Effector CD8-positive, alpha-beta T cell (primary cell): ENCODE results near the gene CLINT1.
A peak's percentile ranks its signal among the peaks of the same experiment; 100 is the strongest.
"Not testable (repeated sequence)": the region's sequence is repeated elsewhere in the genome, so short reads cannot be mapped to it uniquely, and the experiment has no call there.

Experiments used
- DNase-seq: peaks from one replicate; lab custom pipeline; 2025; lab: John Stamatoyannopoulos, UW

CLINT1 gene

DNA sequence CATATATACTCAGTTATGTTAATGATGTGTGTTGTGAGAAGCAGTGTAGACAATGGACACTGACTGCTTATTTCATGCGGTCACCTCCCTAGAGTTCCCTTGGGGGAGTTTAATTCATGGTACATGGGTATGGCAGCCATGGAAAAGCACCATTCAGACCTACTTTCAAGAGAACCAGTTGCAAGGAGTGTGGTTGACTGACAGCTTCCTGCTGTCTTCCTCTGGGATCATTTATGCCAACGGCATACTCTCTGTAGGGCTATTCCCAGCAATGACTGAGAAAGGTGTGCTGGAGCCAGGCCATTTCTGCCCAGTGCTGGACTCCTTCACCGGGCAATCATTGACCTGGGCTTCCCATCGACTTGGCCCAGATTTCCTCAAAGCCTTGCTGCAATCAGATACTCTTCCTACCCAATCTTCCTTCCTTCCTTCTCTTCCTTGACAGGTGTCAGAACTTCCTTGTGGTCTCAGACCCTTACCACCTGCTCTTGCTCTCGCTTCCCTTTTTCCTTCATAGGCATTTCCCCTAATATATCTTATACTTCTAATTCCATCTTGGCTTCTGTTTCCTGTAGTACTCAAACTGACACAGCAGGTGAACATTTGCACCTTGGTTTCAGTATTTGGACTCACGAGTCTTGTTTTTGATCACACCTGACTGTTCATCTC, 3.4 kb upstream of the CLINT1 start:
- no peak for DNase-seq

DNA sequence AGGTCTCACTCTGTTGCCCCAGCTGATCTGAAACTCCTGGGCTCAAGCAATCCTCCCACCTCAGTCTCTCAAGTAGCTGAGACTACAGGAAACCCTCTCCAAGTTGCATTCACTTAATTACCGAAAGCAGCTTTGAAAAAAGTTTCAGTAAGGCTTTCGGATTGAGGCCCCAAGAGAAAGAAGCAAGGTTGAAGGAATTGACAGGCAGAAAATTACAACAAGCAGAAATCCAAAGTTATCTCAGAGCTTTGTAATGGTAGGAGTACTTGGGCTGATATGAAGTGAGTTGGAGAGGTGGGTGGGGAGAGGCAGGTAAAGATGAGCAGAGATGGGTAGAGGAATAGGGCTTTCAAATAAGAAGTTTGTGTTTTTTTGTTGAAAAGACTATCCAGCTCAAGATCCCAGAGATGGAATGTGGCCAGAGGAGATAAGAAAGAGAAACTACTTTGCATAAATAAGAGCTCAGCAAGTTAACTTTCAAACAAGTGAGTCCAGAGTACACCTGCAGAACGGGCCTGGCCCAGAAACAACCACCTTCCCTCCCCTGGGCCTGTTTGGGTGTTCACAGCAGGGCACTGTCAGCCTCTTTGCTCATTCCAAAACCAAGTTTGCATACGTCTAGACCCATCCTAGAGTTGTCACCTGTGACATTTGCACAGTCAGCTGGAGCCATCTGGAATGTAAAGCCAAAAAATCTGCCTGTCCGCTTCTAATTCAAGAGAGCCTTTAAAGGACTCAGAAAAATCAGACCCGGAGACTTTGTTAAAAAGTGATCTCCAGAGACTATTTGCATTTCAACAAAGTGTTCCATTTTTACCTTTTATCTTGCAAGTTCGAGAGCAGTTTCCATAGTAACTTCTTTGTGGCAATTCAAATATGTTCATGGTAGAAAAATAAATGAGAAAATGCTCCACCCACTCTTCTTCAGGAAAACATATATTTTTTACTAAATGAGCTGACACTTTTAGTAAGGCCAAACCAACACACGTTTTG, 2.2 kb upstream of the CLINT1 start:
- no peak for DNase-seq

DNA sequence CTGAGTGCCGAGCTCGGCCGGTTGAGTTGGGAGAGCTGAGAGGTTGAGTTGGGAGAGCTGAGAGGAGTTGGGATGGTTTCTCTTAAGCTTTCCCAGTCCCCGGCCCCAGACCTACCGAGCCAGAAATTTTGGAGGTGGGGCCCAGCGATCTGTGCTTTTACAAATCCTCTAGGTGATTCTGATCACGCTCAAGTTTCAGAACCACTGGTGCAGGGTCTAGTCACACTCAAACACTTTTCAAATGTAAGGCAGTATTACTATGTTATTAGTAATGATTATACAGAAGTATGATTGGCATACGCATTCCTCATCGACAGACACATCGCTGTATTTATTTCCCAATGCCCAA, 256 bp upstream of the CLINT1 start:
- DNase-seq: no peak

DNA sequence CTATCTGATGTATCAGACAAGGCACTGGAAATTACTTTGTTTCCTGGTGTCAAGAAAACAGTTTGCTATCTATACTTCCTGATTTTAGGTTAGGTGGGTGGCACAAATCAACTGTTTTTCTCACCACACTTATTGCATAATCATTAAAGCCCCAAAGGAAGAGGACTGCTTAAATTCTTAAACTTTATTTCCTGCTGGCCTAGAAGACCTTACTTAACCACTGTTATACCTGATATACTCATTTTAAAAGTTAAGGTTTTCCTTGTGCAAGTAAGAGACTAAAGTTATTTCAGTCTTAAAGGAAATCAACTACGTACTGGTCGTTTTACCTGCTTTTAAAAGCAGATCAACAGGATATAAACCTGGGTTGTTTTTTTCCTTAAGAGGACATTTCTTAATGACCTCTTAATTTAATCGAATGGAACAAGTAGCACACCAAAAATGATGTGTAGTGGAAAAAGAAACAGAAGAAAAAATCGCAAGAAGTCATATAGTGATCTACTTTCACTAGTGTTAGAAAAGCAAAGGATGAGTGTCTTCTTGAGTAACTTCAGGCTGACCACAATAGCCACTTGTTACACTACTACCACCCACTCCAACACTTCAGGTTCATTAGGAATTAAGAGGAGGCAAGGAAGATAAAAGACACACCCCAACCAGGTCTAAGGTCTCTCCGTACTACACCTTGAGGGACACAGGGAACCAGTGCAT, 974 bp downstream of the CLINT1 start:
- DNase-seq: no peak

DNA sequence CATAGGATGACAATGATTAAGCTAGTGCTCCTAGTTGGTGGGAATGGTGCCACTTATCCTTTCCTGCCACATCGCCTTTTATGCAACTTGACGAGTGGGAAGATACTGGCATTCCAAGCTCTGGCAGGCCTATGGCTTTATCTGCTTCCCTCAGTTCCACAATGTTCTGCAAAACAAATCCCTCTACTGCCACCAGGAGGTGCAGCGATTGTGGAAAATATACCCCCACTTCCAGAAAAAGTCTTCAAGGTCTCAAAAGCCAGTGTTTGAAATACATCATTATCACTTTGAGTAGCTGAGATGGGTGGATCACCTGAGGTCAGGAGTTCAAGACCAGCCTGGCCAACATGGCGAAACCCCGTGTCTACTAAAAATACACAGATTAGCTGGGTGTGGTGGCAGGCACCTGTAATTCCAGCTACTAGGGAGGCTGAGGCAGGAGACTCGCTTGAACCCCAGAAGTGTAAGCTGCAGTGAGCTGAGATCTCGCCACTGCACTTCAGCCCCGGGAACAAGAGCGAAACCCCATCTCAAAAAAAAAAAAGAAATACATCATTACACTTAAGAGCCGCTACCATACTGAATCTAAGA, 3.4 kb downstream of the CLINT1 start:
- DNase-seq: peak; percentile 1

DNA sequence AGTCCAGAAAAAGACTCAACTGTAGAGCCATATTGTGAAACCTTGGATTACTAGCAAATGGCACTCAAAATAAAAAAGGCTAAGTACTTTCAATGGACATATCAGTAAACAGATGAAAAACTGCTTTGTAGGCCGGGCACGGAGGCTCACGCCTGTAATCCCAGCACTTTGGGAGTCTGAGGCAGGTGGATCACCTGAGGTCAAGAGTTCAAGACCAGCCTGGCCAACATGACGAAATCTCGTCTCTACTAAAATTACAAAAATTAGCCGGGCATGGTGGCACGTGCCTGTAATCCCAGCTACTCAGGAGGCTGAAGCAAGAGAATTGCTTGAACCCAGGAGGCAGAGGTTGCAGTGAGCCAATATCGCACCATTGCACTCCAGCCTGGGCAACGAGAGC, 5.6 kb downstream of the CLINT1 start:
- DNase-seq: not testable (repeated sequence)

DNA sequence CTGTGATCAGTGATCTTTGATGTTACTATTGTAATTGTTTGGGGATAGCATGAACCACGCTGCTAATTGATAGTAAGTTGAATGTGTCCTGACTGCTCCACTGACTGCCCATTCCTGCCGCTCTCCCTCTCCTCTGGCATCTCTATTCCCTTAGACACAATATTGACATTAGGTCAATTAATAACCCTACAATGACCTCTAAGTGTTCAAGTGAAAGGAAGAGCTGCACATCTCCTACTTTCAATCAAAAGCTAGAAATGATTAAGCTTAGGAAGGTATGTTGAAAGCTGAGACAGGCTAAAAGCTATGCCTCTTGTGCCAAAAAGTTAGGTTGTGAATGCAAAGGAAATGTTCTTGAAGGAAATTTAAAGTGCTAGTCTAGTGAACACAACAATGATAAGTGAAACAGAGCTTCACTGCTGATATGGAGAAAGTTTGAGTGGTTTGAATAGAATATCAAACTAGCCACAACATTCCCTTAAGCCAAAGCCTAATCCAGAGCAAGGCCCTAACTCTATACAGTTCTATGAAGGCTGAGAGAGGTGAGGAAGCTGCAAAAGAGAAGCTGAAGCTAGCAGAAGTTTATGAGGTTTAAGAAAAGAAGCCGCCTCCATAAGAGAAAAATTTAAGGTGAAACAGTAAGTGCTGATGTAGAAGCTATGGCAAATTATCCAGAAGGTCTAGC, 12.9 kb downstream of the CLINT1 start:
- DNase-seq: no peak

DNA sequence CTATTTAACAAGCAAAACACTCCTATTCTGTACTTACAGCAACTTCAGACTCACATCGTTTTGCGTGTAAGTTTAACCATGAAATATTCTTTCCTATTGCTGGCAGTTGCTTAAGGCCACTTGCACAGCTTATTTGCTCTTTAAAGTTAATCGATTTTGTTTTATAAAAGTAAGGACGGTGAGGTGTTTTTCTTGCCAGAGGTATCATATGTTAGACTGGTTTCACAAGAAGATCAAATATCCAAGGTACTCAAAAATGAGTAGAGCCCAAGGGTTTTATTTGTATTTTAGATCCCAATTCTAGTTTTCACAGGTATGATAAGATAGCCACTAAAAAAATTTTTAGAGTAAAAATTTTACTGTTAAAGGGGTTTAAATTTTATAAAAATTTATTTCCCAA, 16.2 kb downstream of the CLINT1 start:
- no peak for DNase-seq

DNA sequence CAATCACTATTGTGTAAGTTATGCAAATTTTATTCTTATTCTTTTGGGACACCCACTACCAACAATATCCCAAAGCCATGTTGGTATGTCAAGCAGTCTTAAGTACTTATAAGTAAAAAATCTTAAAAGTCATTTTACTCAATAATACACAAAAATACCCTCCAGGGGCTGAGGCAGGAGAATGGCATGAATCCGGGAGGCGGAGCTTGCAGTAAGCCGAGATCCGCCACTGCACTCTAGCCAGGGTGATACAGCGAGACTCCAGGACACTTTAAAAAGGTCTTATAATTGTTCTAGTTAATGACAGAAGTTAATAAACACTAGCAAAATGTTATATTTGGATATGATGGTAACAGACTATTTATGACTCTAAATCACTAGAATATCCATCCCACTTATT, 16.8 kb downstream of the CLINT1 start:
- DNase-seq: no peak

DNA sequence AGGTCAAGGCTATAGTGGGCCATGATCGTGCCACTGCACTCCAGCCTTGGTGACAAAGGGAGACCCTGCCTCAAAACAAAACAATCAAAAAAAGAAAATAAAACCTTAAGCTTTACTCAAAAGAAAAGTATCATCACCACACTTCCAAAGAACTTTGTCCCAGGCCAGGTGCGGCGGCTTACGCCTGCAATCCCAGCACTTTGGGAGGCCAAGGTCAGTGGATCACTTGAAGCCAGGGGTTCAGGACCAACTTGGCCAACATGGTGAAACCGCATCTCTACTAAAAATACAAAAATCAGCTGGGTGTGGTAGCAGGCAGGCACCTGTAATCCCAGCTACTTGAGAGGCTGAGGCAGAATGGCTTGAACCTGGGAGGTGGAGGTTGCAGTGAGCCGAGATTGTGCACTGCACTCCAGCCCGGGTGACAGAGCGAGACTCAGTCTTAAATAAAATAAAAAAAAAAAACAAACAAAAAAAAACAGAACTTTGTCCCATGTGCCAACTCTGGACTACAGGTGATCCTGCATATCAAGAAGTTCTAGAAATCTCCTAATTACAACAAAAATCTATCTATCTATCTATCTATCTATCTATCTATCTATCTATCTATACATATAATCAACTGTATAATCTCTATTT, 19.7 kb downstream of the CLINT1 start:
- no peak for DNase-seq

DNA sequence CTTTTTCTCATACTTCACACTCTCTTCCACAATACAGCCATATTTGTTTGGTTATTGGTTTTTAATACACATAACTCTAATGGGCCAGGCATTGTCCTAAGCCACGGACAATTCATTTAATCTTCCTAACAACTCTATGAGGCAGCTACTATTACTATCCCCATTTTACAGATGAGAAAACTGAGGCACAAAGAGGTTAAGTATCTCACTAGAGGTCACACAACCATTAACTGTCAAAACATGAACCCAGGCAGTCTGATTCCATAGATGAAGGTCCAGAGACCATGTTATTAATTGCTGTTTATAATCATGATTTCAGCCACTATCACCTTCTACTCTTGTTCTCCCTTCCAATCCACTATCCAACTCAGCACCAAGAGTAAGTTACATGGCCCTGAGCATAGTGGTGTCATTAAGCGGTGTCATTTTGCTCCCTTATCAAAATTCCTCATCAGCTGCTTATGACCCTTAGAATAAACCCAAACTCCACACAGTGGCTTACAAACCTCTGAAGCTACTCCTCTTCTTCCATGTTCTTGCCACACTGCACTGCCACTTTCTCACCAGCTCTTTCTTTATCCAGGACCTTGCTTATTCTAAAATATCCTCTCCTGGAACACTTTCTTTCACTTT, 22.7 kb downstream of the CLINT1 start:
- DNase-seq: no peak

DNA sequence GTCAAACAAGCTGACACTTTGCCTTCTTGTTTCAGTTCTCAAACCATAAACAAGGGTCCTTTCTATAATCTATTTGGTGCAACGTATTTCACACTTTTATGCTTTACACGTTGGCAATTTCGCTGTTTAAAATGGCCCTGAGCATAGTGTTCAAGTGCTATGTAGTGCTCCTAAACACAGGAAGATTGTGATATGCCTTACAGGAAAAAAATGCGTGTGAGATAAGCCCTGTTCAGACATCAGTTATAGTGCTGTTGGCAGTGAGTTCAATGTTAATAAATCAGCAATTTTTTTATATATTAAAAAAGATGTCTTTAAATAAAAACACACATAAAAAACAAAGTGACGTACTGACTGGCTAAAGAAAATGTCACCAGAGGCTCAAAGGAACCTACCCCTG, 23.9 kb downstream of the CLINT1 start:
- DNase-seq: no peak

DNA sequence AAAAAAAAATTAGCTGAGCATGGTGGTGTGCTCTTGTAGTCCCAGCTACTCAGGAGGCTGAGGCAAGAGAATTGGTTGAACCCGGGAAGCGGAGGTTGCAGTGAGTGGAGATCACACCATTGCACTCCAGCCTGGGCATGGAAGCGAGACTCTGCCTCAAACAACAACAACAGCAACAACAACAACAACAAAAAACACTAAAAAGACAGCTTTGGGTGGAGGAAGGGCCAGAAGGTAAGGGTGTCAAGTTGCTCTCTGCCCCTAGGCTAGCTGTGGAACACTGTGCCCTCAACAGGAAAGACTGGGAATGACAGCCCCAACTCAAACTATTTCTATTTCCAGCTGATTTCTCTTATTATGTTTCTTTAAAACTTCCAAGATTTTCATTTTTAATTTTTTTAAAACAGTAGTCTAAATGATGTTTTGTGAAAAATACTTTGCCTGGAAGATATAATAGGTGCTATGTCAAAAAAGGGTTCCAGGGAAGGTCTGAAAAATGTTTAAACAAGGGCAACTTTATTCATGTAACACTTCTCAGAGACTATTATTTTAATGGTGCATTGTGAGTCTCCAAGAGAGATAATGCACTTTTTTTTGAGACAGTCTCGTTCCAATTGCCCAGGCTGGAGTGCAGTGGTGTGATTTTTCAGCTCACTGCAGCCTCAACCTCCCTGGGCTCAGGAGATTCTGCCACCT, 29.9 kb downstream of the CLINT1 start:
- no peak for DNase-seq

DNA sequence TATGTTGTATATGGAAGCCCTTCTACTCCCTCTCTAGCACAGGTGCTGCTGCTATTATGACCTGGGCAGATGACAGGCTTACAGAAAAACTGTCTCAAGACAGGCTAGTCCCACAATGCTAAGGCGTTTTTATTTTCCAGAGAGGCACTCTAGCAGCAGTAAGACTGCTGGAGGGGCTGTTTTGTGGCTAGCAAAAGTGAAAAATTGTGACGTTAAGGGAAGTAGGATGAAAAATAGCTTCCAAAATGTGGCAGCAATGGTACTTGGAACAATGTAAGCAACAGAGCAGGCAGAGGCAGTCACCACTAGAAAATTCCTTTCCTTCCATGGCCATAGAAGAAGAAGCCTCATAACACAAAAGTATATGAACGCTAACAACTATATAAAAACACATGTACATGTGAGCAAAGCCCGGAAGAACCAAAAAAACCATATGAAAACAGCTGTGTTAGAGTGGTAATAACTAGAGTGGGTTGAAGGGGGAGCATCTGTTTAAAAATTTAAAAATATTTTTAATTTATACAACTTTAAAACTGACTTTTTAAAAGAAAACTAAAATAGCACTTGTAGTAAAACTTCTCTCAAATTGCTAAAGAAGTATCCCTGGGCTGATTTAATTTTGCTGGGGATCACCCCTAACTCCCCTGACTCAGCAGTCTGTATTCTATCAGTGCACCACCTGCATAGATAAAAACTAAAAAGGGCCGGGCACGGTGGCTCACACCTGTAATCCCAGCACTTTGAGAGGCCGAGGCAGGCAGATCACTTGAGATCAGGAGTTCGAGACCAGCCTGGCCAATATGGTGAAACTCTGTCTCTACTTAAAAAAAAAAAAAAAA, 30.6 kb downstream of the CLINT1 start:
- no peak for DNase-seq

DNA sequence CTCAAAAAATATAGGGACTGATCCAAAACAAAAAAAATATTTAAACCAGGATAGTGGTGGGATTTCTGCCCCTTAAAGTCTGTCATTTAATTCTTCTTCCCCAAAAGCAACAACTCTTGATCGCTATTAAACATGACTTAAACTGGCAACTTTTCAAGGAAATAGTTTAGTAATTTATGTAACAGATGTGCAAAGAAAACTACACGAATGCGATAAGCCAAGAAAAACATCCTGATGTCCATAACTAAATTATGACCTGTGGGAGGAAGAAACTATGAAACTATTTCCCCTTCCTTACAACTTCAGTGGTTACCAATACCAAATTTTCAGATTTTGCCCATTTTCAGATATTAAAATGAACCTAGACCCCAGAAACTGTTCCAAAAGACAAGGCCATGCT, 31.5 kb downstream of the CLINT1 start:
- no peak for DNase-seq

DNA sequence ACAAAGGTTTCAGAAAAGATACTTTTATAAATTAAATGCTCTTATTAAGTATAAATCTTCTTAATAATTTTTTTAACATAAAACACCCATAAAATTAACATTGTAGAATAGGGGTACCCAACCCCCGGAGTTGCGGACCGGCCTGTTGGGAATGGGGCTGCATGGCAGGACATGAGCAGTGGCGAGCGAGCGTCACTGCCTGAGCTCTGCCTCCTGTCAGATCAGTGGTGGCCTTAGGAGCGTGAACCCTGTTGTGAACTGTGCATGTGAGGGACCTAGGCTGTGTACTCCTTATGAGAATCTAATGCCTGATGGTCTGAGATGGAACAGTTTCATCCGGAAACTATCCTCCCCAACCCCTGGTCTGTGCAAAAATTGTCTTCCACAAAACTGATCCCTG, 35.3 kb downstream of the CLINT1 start:
- no peak for DNase-seq

DNA sequence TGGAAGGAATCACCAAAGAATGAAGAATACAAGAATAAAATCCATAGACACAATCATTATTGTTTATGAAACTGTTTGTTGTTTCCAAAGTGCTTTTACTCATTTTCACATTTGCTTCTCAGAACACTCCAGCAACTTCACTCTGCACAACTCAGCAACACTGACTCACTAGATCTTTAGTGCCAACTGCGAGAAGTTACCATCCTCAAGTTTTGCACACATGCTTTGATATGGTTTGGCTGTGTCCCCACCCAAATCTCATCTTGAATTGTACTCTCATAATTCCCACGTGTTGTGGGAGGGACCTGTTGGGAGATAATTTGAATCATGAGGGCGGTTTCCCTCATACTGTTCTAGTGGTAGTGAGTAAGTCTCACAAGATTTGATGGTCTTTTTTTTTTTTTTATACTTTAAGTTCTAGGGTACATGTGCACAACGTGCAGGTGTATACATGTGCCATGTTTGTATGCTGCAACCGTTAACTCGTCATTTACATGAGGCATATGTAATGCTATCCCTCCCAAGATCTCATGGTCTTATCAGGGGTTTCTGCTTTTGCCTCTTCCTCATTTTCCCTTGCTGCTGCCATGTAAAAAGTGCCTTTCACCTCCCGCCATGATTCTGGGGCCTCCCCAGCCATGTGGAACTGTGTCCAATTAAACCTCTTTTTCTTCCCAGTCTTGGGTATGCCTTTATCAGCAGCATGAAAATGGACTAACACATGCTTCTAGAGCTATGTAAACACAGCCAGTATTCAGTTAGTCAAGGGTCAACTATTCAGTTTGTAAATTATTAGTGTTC, 36.9 kb downstream of the CLINT1 start:
- no peak for DNase-seq

DNA sequence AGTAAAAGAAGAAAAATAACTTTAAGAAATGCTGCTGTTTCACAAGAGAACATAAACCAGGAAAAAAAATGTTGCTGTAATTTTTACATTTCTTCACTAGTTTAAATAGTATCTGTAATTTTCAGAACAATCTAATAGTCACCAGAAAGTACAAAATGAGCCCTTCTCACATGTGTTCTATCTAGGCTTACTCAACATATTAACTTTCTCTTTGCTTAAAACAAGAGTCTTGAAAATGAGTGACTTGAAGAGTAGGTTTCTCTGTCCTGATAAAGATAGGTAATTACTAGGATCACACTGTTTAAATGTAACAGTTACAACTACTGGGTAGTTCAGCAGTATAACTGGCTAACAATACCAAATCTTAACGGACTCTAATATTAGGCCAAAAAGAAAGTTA, 37.5 kb downstream of the CLINT1 start:
- DNase-seq: no peak
